Breast epithelium (tissue), 4 donors: Measurements from ENCODE around the gene MRPS16. TPM values are rescaled to one million over a fixed set of nuclear protein-coding genes. Genes with fewer than 3 reads are reported as not detected.

Experiments used
- DNase-seq, 2 donors: peaks; one replicate each; pipeline ENCODE4 v3.0.0-alpha.2; 2019; ENCODE audit warnings: low spot score in 2 of 2
- H3K27ac ChIP-seq, 2 donors: fragments of 200-600 bp; sonication (generic) in 1 of 2; one replicate each; pipeline ENCODE4 v1.5.1; 2016 to 2019; ENCODE audit warnings: mild to moderate bottlenecking in 1 of 2
- H3K27me3 ChIP-seq, 2 donors: fragments of 200-600 bp; sonication (generic) in 1 of 2; one replicate each; pipeline versions ENCODE4 v1.5.1 to v1.6.0; 2017 to 2019; ENCODE audit warnings: control low read depth in 1 of 2, mild to moderate bottlenecking in 1 of 2
- H3K36me3 ChIP-seq: fragments of 200-600 bp; one replicate; pipeline ENCODE4 v1.5.1; 2019
- H3K4me1 ChIP-seq, 2 donors: fragments of 200-600 bp; sonication (generic); one replicate each; pipeline ENCODE4 v1.5.1; 2016 to 2019; ENCODE audit warnings: control low read depth in 1 of 2
- H3K4me3 ChIP-seq, 3 donors: fragments of 200-600 bp; sonication (generic); 1 replicate in 2 of 3; 2 replicates in 1 of 3; pipeline ENCODE4 v1.5.1; 2016 to 2019; ENCODE audit warnings: mild to moderate bottlenecking in 3 of 3, moderate library complexity in 2 of 3
- H3K9me3 ChIP-seq, 2 donors: fragments of 200-600 bp; sonication (generic) in 1 of 2; one replicate each; pipeline ENCODE4 v1.5.1; 2016 to 2019; ENCODE audit warnings: control low read depth in 1 of 2
- CTCF ChIP-seq, 3 donors: fragments of 450-650 bp; IDR thresholded peaks; one replicate each; pipeline ENCODE4 v1.5.1; 2016 to 2017; ENCODE audit warnings: antibody characterized with exemption in 3 of 3, mild to moderate bottlenecking in 3 of 3, moderate library complexity in 3 of 3
- POLR2A ChIP-seq: fragments of 450-650 bp; IDR thresholded peaks from one replicate; pipeline ENCODE4 v1.6.1; 2016; ENCODE audit warnings: antibody characterized with exemption, mild to moderate bottlenecking, moderate library complexity
- POLR2AphosphoS5 ChIP-seq, 3 donors: sonication (generic); formaldehyde crosslinking; IDR thresholded peaks; one replicate each; pipeline ENCODE4 v1.6.1; 2017; ENCODE audit warnings: antibody characterized with exemption in 3 of 3
- intact Hi-C: fragments of 100-400 bp; cut with DNase I; formaldehyde crosslinking; loops from one replicate; pipeline ENCODE4 v1.15.1; 2023; ENCODE audit warnings: low total_unique reads
- total RNA-seq, 3 donors: library from RNA; depleted of rRNA; stranded (reverse); fragments of >200 nt; gene quantifications; one replicate each; pipeline ENCODE4 v1.1.0, GENCODE V29; 2016

MRPS16 gene
- total RNA-seq, 3 donors from 2014 or later = 33.3 to 40.6 (median 40.4) TPM

DNA sequence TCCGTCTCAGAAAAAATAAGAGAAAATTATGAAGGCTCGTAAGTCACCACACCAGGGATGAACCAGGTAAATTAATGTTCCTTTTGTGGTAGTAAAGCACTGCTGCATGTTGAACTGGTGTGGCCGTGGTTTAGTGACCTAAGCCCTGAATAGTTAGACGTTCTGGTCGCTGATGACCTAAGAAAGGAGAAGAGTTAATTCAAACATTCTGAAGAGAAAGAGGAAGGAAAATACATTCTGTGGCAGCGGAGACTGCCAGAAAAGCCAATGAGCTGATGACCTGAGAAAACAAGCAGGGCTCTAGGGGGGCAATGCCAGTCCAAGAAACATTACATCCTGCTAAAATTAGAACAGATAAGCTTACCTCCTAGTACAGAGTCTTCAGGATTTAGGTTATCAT lies 22.9 kb downstream of the MRPS16 start:
- Histone ChIP-seq H3K4me3 (no peak overlapping the region), H3K4me1 (no peaks in the 10 kb centered on the region), H3K36me3 (no peaks in the 10 kb centered on the region), H3K27me3 (no peaks in the 10 kb centered on the region), H3K27ac (no peak overlapping the region), H3K9me3 (no peaks in the 10 kb centered on the region)
- DNase-seq = no peak
- intact Hi-C loops = no loop called here
- TF ChIP-seq CTCF (IDR thresholded peaks at IDR 0.05) = no peak
- TF ChIP-seq POLR2AphosphoS5 (IDR thresholded peaks at IDR 0.05) = no peak
- TF ChIP-seq POLR2A = no peak

GRCh38 chr10:73228247-73228646 lies 24.2 kb downstream of the MRPS16 start:
- Histone ChIP-seq H3K27me3 (no peaks in the 10 kb centered on the region), H3K4me3 (no peak overlapping the region), H3K27ac (no peak overlapping the region), H3K9me3 (no peaks in the 10 kb centered on the region), H3K4me1 (no peaks in the 10 kb centered on the region), H3K36me3 (no peaks in the 10 kb centered on the region)
- TF ChIP-seq POLR2AphosphoS5 (IDR thresholded peaks at IDR 0.05) (no peak), POLR2A (no peak), CTCF (IDR thresholded peaks at IDR 0.05) (no peak)
- intact Hi-C loops = no loop called here
- DNase-seq = no peak

GRCh38 chr10:73226663-73227062 lies 25.8 kb downstream of the MRPS16 start:
- Histone ChIP-seq H3K27ac (no peak overlapping the region), H3K9me3 (no peaks in the 10 kb centered on the region), H3K4me3 (no peak overlapping the region), H3K4me1 (no peaks in the 10 kb centered on the region), H3K36me3 (no peaks in the 10 kb centered on the region), H3K27me3 (no peaks in the 10 kb centered on the region)
- no peak for DNase-seq
- intact Hi-C loops = no loop called here
- no peak for TF ChIP-seq POLR2A
- TF ChIP-seq CTCF (IDR thresholded peaks at IDR 0.05) = no peak
- no peak for TF ChIP-seq POLR2AphosphoS5 (IDR thresholded peaks at IDR 0.05)

- no peaks in the 10 kb centered on the region for H3K27me3 ChIP-seq
- H3K36me3 ChIP-seq = no peaks in the 10 kb centered on the region
- H3K9me3 ChIP-seq = no peaks in the 10 kb centered on the region
- no peaks in the 10 kb centered on the region for H3K4me1 ChIP-seq
- no peak for DNase-seq
- intact Hi-C loops = no loop called here
- no peak overlapping the region for H3K4me3 ChIP-seq
- H3K27ac ChIP-seq = no peak overlapping the region
- TF ChIP-seq POLR2A (no peak), CTCF (IDR thresholded peaks at IDR 0.05) (no peak), POLR2AphosphoS5 (IDR thresholded peaks at IDR 0.05) (no peak)
These were observed 26.9 kb downstream of the MRPS16 start for GRCh38 chr10:73225518-73225917.

GRCh38 chr10:73220989-73221388 lies 31.5 kb downstream of the MRPS16 start:
- no peaks in the 10 kb centered on the region for H3K36me3 ChIP-seq
- no peak for DNase-seq
- H3K4me1 ChIP-seq = no peaks in the 10 kb centered on the region
- no peaks in the 10 kb centered on the region for H3K27me3 ChIP-seq
- no peak overlapping the region for H3K4me3 ChIP-seq
- no peaks in the 10 kb centered on the region for H3K9me3 ChIP-seq
- TF ChIP-seq POLR2A = no peak
- TF ChIP-seq POLR2AphosphoS5 (IDR thresholded peaks at IDR 0.05) = no peak
- TF ChIP-seq CTCF (IDR thresholded peaks at IDR 0.05) = no peak
- intact Hi-C loops = no loop called here
- no peak overlapping the region for H3K27ac ChIP-seq
